Inflammatory macrophage treated with lipopolysaccharide for 4 hours (primary cell): Measurements from ENCODE around the gene RASGRF2.

Experiments used
- DNase-seq: peaks from one replicate; pipeline ENCODE4 v3.0.0-alpha.2; 2020

Gene RASGRF2

DNA sequence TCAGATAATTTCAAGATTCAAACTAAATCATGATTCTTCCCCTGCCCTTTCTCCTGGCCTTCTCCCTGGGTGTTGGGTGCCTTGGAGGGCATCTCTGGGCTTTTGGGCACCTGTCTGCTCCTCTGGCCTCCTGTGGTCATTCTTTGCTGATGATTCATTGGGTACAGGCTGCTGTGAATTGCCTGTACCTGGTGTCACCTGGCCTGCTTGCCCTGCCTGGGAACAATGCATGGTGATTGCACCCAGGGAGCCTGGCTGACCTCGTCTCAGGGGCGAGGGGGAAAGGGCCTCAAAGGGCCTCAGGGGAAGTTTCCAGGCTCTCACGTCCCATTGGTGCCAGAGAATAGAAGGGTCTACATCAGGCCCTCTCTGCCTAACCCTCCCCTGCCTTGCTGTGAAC lies 252.9 kb downstream of the RASGRF2 start:
- DNase-seq = no peak

DNA sequence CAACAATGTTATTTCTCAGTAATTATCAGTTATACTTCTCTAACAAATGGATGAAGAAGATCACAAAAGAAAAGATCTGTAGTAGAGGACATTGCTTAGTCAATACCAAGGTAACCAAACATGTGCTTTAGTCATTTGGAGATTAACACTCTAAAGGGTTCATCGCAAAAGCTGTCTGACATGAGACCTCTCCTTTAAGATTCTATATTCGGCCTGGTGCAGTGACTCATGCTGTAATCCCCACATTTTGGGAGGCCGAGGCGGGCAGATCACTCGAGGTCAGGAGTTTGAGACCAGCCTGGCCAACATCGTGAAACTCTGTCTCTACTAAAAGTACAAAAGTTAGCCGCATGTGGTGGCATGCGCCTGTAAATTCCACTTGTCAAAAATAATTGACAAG lies 254.7 kb downstream of the RASGRF2 start:
- no peak for DNase-seq

DNA sequence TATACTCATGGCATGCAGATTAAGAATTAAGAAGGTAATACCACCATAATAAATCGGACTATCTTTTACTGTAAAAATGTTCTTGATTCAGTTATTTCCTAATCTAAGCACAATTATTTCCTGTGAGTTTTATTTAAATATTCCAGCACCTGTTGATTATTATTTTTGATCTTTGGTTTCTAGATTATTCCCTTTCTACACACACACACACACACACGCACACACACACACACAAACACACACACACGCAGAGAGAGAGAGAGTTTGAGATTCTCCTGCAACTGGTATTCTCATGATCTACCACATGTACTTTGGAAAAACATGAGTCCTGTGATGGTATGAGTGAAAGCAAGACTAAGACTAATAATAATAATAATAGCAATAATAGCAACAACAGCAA lies 256.0 kb downstream of the RASGRF2 start:
- DNase-seq = no peak

DNA sequence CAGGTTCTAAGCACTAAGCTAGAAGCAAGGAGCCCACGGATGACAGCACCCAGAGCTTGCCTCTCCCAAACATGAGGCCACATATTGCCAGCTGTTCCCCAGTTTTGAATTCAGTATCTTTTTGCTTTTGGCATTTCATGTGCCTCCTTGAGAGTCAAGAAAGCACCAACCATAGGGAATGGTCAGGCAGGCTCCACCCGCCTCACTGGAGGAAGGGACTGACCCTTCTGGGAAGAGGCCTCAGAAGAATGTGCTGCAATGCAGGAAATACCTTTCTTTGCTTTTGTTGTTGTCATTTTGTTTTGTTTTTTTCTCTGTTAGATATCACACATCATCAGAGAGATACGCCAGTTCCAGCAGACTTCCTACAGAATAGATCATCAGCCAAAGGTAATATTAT lies 259.2 kb downstream of the RASGRF2 start:
- DNase-seq = no peak

DNA sequence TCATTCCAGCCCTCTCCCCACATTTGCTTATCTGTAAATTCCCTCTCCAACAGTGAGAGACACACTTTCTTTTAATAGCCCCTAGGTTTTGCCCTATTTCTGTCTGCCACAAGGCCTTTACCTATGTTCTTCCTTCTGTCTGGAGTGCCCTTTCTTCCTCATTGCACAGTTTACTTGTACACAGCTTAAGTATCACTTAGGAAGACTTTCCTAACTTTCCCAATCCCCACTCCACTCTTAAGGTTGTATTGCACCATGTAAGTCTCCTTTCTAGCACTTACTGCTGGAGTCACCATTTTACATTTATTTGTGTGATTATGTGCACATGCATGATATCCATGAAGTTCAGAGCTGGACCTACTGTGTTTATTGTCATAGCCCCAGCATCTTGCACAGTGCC lies 262.1 kb downstream of the RASGRF2 start:
- DNase-seq = no peak

DNA sequence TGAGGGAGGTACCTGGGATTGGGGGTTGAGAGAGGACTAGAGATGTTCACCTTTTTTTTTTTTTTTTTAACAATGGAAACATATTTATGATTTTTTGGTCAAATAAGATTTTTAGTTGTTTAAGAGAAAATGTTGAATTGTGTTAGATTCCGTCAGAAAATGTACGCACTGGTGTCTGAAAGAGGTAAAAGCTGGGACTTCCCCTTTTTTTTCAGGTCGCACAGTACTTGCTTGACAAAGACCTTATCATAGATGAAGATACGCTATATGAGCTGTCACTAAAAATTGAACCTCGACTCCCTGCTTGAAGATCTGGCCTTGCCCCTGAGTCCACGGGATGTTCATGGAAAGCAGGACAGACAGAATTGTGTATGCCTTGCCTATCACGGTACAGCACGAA lies 265.3 kb downstream of the RASGRF2 start:
- DNase-seq = no peak

DNA sequence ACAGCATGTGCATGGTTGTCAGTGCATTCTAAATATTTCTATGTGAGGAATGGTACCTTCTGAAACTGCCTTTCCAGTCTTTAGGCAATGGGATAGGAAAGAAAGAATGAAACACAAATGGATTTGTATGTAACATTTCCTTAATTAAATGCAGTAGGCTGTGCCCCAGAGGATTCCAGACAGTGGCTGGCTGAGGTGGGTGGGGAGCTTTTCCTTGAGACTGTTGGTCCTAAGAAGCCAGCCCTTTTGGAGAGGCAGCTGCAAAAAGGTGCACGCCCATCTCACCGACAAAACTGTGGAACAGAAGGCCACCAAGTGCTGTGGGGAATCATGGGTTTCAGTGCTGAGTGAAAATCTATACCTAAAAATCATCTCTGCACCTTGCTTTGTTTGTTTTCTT lies 266.1 kb downstream of the RASGRF2 start:
- DNase-seq = no peak

DNA sequence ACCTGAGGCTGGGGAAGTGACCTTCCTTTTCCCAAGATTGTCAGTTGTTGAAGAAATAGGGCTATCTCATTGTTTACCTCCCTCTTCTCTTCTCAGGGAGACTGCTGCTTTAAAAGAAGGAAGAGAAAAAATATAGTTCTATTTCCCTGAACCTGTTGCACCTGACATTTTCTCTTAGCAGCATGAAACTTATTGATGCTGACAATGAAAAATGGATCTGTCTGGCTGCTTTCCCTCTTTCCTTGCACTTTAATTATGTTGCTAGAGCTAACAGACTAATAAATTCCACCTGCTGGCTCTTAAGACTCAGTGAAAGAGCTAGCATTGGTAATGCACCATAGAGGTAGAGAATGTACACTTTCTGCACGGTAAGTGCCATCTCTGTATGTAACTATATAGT lies 266.8 kb downstream of the RASGRF2 start:
- no peak for DNase-seq

DNA sequence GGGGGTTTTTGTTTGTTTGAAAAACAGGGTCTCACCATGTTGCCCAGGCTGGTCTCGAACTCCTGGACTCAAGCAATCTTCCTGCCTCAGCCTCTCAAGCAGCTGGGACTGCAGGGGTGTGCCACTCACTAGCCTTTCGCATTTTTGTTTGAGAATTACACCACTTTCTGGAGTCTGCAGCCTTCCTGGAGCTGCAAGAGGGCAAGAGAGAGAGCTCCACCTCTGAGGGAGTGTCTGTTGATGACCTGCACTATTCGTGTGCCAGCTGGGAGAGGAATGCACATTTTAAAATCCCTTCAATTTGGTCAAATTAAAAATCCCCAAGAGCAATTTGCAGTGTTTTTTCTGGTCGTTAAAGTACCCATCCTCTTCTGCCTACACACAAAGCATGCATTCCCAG lies 267.9 kb downstream of the RASGRF2 start:
- DNase-seq = no peak

DNA sequence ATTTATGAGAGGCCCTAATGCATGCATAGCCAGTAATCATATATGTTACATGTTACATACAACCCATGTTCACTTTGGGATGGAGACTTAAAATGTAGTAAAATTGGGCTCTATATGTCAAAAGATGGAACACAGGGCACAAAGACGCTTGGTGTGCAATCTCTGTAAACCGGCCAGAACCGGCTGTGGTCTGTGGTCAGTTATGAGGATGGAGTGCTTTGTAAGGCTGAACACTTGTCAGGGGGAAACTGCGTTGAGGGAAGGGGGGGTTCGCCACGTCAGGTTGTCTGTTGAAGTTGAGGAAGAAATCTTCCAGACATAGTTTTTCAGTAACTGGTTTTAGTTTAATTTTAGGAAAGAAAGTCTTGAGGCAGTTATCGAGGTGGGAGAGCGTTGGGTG lies 270.3 kb downstream of the RASGRF2 start:
- DNase-seq = no peak

DNA sequence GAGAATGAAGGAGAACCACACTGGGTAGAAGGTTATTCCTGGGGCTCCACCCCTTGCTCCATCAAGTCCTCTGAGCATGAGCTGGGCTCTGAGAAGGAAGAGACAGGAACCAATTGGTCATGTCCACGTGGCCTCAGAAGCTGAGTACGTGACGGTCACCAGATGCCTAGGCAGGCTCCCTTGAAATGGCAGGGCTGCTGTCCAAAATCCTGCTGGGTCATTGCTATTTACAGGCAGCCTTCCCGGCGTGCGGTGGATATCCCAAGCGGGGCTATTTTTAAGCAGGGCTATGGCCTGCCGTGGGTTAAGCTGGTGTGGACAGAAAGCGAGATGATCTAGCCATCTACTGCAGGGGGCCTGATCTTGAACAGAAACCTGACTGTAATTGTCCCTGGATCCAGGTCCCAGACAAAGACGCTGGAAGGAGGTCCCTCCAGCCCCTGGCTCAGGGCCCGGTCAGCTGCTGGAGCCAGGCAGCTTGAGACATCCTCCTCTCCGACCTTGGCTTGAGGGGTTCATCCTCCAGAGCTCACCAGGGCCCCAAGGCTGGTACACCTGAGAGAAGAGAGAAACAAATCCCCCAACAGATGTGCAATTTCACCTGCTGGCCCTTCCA lies 272.4 kb downstream of the RASGRF2 start:
- no peak for DNase-seq

DNA sequence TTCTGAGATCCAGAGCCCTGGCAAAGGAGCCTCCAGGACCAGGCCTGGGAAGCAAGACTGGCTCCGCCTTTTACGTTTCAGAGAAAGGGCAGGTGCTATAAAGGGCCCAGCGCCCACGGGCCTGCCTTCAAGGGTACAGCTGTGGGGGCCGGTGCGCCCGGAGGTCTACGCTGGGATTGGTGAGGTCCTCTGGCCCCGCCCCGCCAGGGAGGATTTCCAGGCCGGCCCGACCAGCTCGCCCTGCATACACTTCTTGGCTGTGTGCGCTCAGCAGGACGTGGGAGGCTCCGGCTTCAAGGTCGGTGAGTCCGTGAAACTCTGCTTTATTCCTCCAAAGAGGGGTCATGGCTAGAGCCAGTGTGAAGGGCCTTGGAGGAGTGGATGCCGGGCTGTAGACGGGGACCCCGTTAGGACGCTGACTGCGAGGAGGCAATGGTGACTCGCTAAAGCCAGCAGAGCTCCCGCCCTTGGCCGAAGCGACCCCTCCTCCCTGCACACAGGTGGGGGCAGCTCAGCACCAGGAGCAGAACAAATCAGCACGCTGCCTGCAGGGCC lies 273.0 kb downstream of the RASGRF2 start, which contains the start of gene CKMT2:
CKMT2 (plus strand) TSS at position 243 of the 555 bp plus-strand sequence. CDS start 17,811 bp downstream, outside the sequence.
- no peak for DNase-seq

DNA sequence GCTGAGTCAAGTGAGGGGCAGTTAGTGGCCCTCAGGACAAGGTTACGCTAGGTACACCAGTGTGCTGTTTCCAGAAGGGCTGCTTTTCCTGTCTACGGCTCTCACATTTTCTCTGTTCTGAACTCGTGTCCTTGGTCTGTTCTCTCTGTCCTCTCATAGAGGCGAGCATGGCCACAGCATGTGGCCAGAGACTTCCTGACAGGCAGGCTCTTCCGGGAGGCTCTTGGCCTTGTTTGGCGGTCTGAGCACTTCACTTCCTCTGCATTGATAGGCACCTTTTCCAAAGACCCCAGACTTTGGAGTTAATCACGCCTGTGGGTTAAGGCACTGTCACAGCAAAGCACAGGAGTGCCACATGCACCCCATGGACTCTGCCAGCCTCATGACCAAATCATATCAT lies 274.1 kb downstream of the RASGRF2 start:
- no peak for DNase-seq

DNA sequence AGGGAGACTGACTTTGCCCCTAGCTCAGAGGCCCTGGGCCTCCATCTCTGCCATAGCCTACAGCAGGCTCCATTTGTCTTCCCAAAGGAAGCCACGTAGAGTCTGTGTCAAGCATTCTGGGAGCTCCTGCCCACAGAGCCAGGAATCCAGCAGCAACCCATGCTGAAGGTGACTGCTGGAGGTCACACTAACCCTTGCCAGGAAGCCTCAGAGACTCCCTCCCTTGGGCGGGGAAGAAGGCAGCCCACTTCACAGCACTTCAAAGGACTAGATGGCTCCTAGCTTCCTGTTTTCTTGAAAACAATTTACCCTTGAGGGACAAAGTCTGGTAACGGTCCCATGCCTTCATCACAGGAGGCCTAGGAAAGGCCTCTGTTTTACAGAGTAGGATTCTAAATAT lies 274.6 kb downstream of the RASGRF2 start:
- no peak for DNase-seq

DNA sequence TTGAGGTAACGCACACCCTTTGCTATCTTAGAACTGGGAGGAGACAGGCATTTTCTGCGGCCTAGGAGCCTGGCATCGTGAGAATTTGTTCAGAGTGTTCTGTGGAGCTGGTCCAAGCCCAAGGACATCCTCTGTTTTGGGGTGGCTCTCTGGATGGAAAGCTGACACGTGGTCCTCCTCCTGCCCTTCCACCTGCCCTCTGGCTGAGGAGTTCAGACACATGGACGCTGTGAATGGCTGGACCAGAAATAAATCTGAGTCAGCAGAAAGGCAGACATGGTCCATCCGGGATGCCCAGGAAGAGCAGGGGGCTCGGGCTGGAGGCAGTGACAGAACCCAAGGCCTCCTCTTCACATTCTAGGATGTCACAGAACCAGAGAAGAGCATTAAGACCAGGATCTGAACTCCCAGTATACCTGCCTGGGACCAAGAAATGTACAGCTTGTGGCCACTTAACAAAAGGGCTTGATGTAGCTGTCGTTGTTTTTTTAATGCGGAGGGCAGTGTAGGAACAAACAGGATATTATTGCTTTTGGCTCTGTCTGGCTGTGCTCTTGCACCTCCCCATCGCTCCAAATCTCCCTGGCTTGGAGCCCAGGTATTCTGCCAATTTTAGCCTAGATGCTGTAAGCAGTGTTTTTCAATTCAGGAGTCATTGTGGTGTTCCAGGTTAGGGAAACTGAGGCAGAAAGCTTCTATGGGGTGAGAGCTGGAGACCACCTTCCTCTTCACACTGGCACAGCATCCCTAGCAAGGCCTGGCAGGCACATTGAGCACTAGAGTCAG lies 275.3 kb downstream of the RASGRF2 start:
- DNase-seq = no peak

DNA sequence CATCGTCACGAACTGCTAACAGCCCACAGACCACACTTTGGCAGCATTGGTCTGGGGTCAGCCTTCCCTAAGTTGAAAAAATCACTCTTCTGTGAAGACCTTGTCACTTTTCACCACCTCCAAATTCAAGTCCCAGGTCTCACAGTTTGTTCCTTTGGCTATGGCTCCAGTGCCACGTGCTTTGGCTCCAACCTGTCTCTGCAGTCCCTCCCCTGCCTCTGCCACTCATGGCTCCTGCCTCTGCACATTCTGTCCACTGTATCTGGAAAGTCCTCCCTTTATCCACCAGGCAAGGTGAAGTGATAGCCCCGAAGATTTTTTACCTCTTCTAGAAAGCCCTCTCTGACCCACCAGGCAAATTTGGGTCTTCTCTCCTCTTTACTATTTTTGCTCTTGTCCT lies 278.3 kb downstream of the RASGRF2 start:
- no peak for DNase-seq

DNA sequence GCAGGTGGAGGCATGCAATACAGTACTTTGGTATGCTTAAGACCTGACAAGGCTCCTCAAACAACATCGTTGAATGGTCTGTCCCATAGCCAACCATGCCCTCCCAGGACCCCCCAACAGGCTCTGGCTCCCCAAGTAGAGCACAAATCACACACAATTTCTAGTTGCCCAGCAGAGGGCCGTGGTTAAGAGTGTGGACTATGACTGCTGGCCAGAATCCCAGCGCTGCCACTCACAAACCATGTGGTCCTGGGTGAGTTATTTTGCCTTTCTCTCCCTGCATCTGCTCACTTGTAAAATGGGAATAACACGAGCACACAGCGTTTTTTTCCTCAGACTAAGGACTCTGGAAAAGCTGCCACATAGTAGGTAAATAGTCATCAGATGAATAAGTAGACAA lies 279.4 kb downstream of the RASGRF2 start:
- DNase-seq = no peak

DNA sequence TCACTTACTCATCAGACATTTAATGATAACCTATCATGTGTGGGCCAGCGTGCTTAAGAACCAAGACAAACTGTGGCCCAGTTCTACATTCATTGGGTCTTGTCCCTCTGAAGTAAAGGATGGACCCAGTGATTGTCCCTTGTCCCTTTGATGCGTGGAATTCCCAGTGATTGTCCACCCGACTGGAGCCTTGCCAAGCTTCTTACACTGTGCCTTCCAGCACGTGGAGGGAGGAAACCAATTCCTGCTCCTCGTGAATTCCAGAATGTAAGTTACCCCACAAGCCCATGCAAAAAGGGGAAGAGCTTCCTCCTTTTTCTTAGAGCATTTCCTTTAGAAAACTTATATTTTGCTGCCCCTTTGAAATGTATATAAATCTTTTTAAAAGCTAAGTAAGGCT lies 280.8 kb downstream of the RASGRF2 start:
- DNase-seq = no peak

DNA sequence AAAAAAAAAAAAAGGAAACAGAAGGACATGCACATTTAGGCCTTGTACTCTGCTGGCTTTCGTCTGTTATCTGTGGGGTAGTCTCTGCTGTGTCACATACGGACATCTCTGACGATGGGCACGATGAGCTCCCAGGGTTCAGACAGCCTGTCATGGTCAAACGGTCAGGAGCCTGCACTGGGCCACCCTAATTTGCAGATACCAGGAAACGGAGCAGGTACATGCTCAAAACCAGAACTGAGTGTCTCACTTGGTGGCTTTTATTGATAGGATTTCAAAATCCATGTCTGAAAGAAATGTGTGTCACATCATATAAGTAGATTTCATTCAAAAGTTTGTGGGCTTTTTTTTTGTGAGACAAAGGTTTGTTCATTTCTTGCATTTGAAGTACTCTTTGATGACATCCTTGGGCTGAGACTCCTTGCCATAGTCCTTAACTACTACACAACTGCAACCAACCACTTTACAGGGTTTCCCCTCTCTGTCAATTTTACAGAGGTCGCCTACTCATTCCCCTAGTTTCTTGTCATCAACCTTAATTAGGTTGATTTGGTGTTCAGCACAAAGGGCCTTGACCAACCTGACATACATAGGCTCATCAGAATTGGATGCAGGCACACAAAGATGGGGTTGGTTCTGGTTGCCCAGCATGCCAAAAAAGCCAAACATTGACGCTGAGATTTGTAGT lies 281.9 kb downstream of the RASGRF2 start:
- no peak for DNase-seq

DNA sequence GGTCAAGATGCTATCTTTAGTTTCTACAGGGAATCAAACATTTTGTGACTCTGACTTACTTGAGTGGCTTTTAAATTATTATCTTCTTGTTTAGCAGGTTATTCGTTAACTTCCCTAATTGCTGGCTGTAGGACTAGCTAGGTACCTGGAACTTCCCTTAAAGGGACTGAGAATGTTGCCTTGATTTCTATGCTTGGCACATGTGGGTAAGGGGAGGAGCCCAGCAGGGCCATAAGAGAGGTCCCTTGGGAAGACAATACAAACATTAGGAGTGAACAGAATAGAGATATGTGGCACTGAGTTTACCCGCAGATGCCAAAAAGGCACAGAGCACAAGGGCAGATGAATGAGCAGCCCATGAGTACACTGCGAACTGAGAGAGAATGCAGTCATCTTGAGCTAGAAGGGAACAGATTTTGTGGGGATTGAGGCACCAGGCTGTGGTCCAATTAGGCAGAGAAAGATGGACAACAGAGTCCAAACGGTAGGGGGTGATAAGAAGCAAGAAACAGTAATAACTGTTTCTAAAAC lies 282.8 kb downstream of the RASGRF2 start:
- DNase-seq = no peak

DNA sequence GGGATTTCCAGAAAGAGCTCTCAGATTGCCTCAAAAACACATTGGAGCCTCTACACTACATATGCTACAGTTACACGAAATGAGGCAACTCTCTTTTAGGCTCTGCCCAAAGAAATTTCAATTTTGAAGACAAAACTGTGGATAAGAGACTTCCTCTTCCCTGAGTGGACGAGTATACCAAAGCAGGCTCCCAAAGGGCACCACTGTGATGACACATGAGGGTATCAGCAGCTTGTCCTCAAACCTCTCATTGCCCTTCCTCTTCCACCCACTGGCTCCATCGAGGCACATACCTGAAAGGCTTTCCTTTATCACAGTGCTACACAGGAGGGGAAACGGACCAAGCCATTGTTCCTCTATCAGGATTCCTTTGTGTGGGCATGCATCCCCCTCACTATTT lies 284.3 kb downstream of the RASGRF2 start:
- DNase-seq = no peak

DNA sequence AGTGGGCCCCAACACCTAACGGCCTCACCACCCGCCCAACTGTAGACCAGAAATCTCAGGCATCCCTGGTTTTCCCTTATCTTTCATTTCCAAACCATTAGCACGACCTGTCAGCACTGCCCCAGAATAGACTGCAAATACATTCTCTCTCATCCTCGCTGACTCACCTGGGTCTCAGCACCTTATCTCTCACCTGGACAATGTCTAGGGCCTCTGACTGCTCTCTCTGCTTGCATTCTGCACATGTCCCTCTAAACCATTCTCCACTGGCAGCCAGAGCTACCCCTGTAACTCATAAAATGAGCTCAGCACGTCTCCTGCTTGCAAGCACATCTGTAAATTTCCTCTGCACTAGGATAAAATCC lies 285.7 kb downstream of the RASGRF2 start:
- DNase-seq = no peak

DNA sequence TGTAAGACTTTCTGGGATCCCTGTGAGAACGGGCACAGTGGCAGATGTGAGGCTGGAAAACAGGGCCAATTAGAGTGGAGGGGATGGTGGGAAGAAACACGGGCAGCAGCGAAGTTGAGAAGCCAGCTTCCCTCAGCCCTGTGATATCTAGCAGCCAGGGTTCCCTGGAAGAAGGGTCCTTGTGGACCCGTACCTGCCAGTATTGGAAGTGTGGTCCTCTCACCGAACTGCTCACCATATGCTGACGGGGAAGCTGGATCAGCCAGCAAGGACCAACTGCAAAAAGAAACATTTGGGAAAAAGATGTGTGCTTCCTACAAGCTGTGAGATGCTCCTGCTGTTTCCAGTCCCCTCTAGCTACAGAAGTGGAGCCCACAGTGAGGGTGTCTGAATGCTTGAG lies 286.5 kb downstream of the RASGRF2 start:
- DNase-seq = no peak
